ENCODE results near the gene ASRGL1.

DNA sequence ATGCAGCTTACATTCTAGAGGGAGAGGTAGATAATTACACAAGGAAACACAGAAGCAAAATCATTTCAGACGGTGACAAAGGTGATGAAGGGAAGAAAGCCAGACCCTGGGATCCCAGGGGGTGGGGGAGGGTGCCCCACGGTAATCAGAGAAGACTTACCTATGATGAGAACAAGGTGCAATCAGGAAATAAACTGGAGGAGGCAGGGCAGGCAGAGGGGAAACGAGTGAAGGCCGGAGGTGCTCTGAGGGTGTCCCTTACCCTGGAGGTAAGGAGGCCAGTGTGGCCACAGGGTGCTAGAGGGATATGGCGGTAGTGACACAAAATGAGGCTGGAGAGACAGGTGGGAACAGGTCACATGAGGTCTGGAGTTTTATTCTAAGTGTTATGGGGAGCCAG lies 67.7 kb downstream of the ASRGL1 start:
- TF ChIP-seq, protein P1, sequence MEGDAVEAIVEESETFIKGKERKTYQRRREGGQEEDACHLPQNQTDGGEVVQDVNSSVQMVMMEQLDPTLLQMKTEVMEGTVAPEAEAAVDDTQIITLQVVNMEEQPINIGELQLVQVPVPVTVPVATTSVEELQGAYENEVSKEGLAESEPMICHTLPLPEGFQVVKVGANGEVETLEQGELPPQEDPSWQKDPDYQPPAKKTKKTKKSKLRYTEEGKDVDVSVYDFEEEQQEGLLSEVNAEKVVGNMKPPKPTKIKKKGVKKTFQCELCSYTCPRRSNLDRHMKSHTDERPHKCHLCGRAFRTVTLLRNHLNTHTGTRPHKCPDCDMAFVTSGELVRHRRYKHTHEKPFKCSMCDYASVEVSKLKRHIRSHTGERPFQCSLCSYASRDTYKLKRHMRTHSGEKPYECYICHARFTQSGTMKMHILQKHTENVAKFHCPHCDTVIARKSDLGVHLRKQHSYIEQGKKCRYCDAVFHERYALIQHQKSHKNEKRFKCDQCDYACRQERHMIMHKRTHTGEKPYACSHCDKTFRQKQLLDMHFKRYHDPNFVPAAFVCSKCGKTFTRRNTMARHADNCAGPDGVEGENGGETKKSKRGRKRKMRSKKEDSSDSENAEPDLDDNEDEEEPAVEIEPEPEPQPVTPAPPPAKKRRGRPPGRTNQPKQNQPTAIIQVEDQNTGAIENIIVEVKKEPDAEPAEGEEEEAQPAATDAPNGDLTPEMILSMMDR (IDR thresholded peaks at IDR 0.05) = no peak
- TF ChIP-seq POLR2A (IDR thresholded peaks at IDR 0.05; ENCODE audit: low read depth) (no peak), EP300 (IDR thresholded peaks at IDR 0.05) (no peak)

All from esophagus muscularis mucosa (tissue), 4 donors.